ENCODE data around the gene STPG4. TPM values are rescaled to one million over a fixed set of nuclear protein-coding genes. Genes with fewer than 3 reads are reported as not detected.
"Not testable (repeated sequence)": the region's sequence is repeated elsewhere in the genome, so short reads cannot be mapped to it uniquely, and the experiment has no call there.

The STPG4 gene
- total RNA-seq, result 1.2 TPM

- Histone ChIP-seq H3K9me3 (ENCODE audit: low read depth, low read length) (no peaks in the 10 kb centered on the region), H3K27me3 (ENCODE audit: insufficient read depth, low read length) (no peaks in the 10 kb centered on the region), H3K4me1 (ENCODE audit: insufficient read depth, low read length) (peaks cover 6% of the 10 kb centered on the region), H3K4me3 (ENCODE audit: low read length) (no peak within 1 kb of the TSS)
Measured at GRCh38 chr2:47155091-47155876, at the start of gene STPG4. Gene STPG4 (minus strand): TSS chr2:47155308. CDS start chr2:47155251, 57 bp downstream.

- Histone ChIP-seq H3K4me1 (ENCODE audit: insufficient read depth, low read length) (no peaks in the 10 kb centered on the region), H3K4me3 (ENCODE audit: low read length) (no peak overlapping the region), H3K27me3 (ENCODE audit: insufficient read depth, low read length) (no peaks in the 10 kb centered on the region), H3K9me3 (ENCODE audit: low read depth, low read length) (no peaks in the 10 kb centered on the region)
Measured at GRCh38 chr2:47204691-47205090, 49.6 kb upstream of the STPG4 start.

- Histone ChIP-seq H3K4me3 (ENCODE audit: low read length) (no peak overlapping the region), H3K27me3 (ENCODE audit: insufficient read depth, low read length) (no peaks in the 10 kb centered on the region), H3K9me3 (ENCODE audit: low read depth, low read length) (no peaks in the 10 kb centered on the region), H3K4me1 (ENCODE audit: insufficient read depth, low read length) (no peaks in the 10 kb centered on the region)
Measured at GRCh38 chr2:47203995-47204394, 48.9 kb upstream of the STPG4 start.

- Histone ChIP-seq H3K4me1 (ENCODE audit: insufficient read depth, low read length) (no peaks in the 10 kb centered on the region), H3K9me3 (ENCODE audit: low read depth, low read length) (no peaks in the 10 kb centered on the region), H3K4me3 (ENCODE audit: low read length) (no peak overlapping the region), H3K27me3 (ENCODE audit: insufficient read depth, low read length) (no peaks in the 10 kb centered on the region)
Measured at GRCh38 chr2:47201224-47201623, 46.1 kb upstream of the STPG4 start.

GRCh38 chr2:47198985-47199451 lies 43.9 kb upstream of the STPG4 start:
- no peaks in the 10 kb centered on the region for H3K4me1 ChIP-seq (ENCODE audit: insufficient read depth, low read length)
- no peak overlapping the region for H3K4me3 ChIP-seq (ENCODE audit: low read length)
- no peaks in the 10 kb centered on the region for H3K9me3 ChIP-seq (ENCODE audit: low read depth, low read length)
- H3K27me3 ChIP-seq (ENCODE audit: insufficient read depth, low read length), result no peaks in the 10 kb centered on the region

GRCh38 chr2:47196499-47196898 lies 41.4 kb upstream of the STPG4 start:
- Histone ChIP-seq H3K4me3 (ENCODE audit: low read length) (no peak overlapping the region), H3K27me3 (ENCODE audit: insufficient read depth, low read length) (no peaks in the 10 kb centered on the region), H3K9me3 (ENCODE audit: low read depth, low read length) (no peaks in the 10 kb centered on the region), H3K4me1 (ENCODE audit: insufficient read depth, low read length) (peaks cover 7% of the 10 kb centered on the region)

- peaks cover 7% of the 10 kb centered on the region for H3K4me1 ChIP-seq (ENCODE audit: insufficient read depth, low read length)
- no peaks in the 10 kb centered on the region for H3K9me3 ChIP-seq (ENCODE audit: low read depth, low read length)
- H3K27me3 ChIP-seq (ENCODE audit: insufficient read depth, low read length), result no peaks in the 10 kb centered on the region
- H3K4me3 ChIP-seq (ENCODE audit: low read length), result no peak overlapping the region
Measured at GRCh38 chr2:47196046-47196445, 40.9 kb upstream of the STPG4 start.

- H3K27me3 ChIP-seq (ENCODE audit: insufficient read depth, low read length), result no peaks in the 10 kb centered on the region
- H3K4me1 ChIP-seq (ENCODE audit: insufficient read depth, low read length), result peaks cover 7% of the 10 kb centered on the region
- no peak overlapping the region for H3K4me3 ChIP-seq (ENCODE audit: low read length)
- no peaks in the 10 kb centered on the region for H3K9me3 ChIP-seq (ENCODE audit: low read depth, low read length)
Measured at GRCh38 chr2:47195148-47195547, 40.0 kb upstream of the STPG4 start.

- Histone ChIP-seq H3K9me3 (ENCODE audit: low read depth, low read length) (no peaks in the 10 kb centered on the region), H3K27me3 (ENCODE audit: insufficient read depth, low read length) (no peaks in the 10 kb centered on the region), H3K4me1 (ENCODE audit: insufficient read depth, low read length) (peaks cover 7% of the 10 kb centered on the region), H3K4me3 (ENCODE audit: low read length) (no peak overlapping the region)
Measured at GRCh38 chr2:47194410-47194809, 39.3 kb upstream of the STPG4 start.

GRCh38 chr2:47193607-47194006 lies 38.5 kb upstream of the STPG4 start:
- Histone ChIP-seq H3K4me1 (ENCODE audit: insufficient read depth, low read length) (peaks cover 7% of the 10 kb centered on the region), H3K27me3 (ENCODE audit: insufficient read depth, low read length) (no peaks in the 10 kb centered on the region), H3K4me3 (ENCODE audit: low read length) (no peak overlapping the region), H3K9me3 (ENCODE audit: low read depth, low read length) (no peaks in the 10 kb centered on the region)

GRCh38 chr2:47190188-47190881 lies 35.2 kb upstream of the STPG4 start:
- Histone ChIP-seq H3K4me3 (ENCODE audit: low read length) (no peak overlapping the region), H3K4me1 (ENCODE audit: insufficient read depth, low read length) (peaks cover 7% of the 10 kb centered on the region)

GRCh38 chr2:47189635-47190034 lies 34.5 kb upstream of the STPG4 start:
- Histone ChIP-seq H3K4me1 (ENCODE audit: insufficient read depth, low read length) (peaks cover 7% of the 10 kb centered on the region), H3K27me3 (ENCODE audit: insufficient read depth, low read length) (no peaks in the 10 kb centered on the region), H3K9me3 (ENCODE audit: low read depth, low read length) (no peaks in the 10 kb centered on the region), H3K4me3 (ENCODE audit: low read length) (no peak overlapping the region)

More at GRCh38 chr2:47190188-47190881, 35.2 kb upstream of the STPG4 start:
- Histone ChIP-seq H3K27me3 (ENCODE audit: insufficient read depth, low read length) (no peaks in the 10 kb centered on the region), H3K9me3 (ENCODE audit: low read depth, low read length) (no peaks in the 10 kb centered on the region)

GRCh38 chr2:47187069-47187468 lies 32.0 kb upstream of the STPG4 start:
- Histone ChIP-seq H3K9me3 (ENCODE audit: low read depth, low read length) (no peaks in the 10 kb centered on the region), H3K27me3 (ENCODE audit: insufficient read depth, low read length) (peaks cover 3% of the 10 kb centered on the region), H3K4me1 (ENCODE audit: insufficient read depth, low read length) (no peaks in the 10 kb centered on the region), H3K4me3 (ENCODE audit: low read length) (no peak overlapping the region)

GRCh38 chr2:47186351-47186750 lies 31.2 kb upstream of the STPG4 start:
- Histone ChIP-seq H3K9me3 (ENCODE audit: low read depth, low read length) (no peaks in the 10 kb centered on the region), H3K4me1 (ENCODE audit: insufficient read depth, low read length) (no peaks in the 10 kb centered on the region), H3K4me3 (ENCODE audit: low read length) (no peak overlapping the region), H3K27me3 (ENCODE audit: insufficient read depth, low read length) (peaks cover 3% of the 10 kb centered on the region)

GRCh38 chr2:47185098-47185497 lies 30.0 kb upstream of the STPG4 start:
- not testable (repeated sequence) for H3K27me3 ChIP-seq (ENCODE audit: insufficient read depth, low read length); H3K4me3 ChIP-seq (ENCODE audit: low read length); H3K4me1 ChIP-seq (ENCODE audit: insufficient read depth, low read length); H3K9me3 ChIP-seq (ENCODE audit: low read depth, low read length)

All from mononuclear cell (primary cell).